CD8-positive, alpha-beta memory T cell (primary cell): ENCODE results near the gene ODAD4. TPM values are rescaled to one million over a fixed set of nuclear protein-coding genes. Genes with fewer than 3 reads are reported as not detected.

Experiments used
- CTCF ChIA-PET: fragments of 350-600 bp; sonication (Branson Sonifier 250); formaldehyde crosslinking; loops from one replicate; lab custom pipeline; 2021; ENCODE audit warnings: antibody characterized with exemption; lab: Charles Lee
- POLR2A ChIA-PET: fragments of 350-600 bp; sonication (Branson Sonifier 250); formaldehyde crosslinking; loops from one replicate; lab custom pipeline; 2021; ENCODE audit warnings: antibody characterized with exemption; lab: Charles Lee
- DNase-seq, 5 donors: peaks; one replicate each; pipeline versions ENCODE4 v3.0.0 to v3.0.0-alpha.2; 2020 to 2022; ENCODE audit warnings: mixed read lengths in 1 of 5
- H3K27ac ChIP-seq: one replicate; pipeline ENCODE4 v1.7.0; 2013; ENCODE audit warnings: low read depth, mild to moderate bottlenecking, low read length, moderate library complexity
- H3K27me3 ChIP-seq: 2 replicates; pipeline ENCODE4 v1.7.0; 2013; ENCODE audit warnings: low read length, mild to moderate bottlenecking; ENCODE audit not compliant: insufficient read depth, poor library complexity, severe bottlenecking
- H3K36me3 ChIP-seq: 2 replicates; pipeline ENCODE4 v1.7.0; 2013; ENCODE audit warnings: mild to moderate bottlenecking, low read length, moderate library complexity; ENCODE audit not compliant: insufficient read depth
- H3K4me1 ChIP-seq: 2 replicates; pipeline ENCODE4 v1.7.0; 2013; ENCODE audit warnings: mild to moderate bottlenecking, low read length, moderate library complexity; ENCODE audit not compliant: insufficient read depth
- H3K4me3 ChIP-seq: 2 replicates; pipeline ENCODE4 v1.7.0; 2013; ENCODE audit warnings: mild to moderate bottlenecking, low read length
- H3K9me3 ChIP-seq: 2 replicates; pipeline ENCODE4 v1.7.0; 2013; ENCODE audit warnings: mild to moderate bottlenecking, low read length
- H3K27ac Mint-ChIP-seq, 8 donors: one replicate each; pipeline ENCODE4 v1.8.0; 2020 to 2021; ENCODE audit warnings: mixed read lengths in 8 of 8, mild to moderate bottlenecking in 6 of 8, inconsistent platforms in 3 of 8, moderate library complexity in 3 of 8
- H3K27me3 Mint-ChIP-seq, 2 donors: one replicate each; pipeline ENCODE4 v1.8.0; 2020 to 2021; ENCODE audit warnings: mixed read lengths in 2 of 2, mild to moderate bottlenecking in 1 of 2, moderate library complexity in 1 of 2
- H3K36me3 Mint-ChIP-seq, 3 donors: one replicate each; pipeline ENCODE4 v1.8.0; 2020 to 2021; ENCODE audit warnings: mixed read lengths in 3 of 3, inconsistent platforms in 1 of 3, mild to moderate bottlenecking in 1 of 3
- H3K4me1 Mint-ChIP-seq, 3 donors: one replicate each; pipeline ENCODE4 v1.8.0; 2020 to 2021; ENCODE audit warnings: mixed read lengths in 3 of 3, inconsistent platforms in 1 of 3, mild to moderate bottlenecking in 1 of 3
- H3K4me3 Mint-ChIP-seq, 7 donors: one replicate each; pipeline ENCODE4 v1.8.0; 2020 to 2021; ENCODE audit warnings: mixed read lengths in 7 of 7, mild to moderate bottlenecking in 6 of 7, moderate library complexity in 4 of 7, inconsistent platforms in 2 of 7
- H3K9me3 Mint-ChIP-seq, 5 donors: one replicate each; pipeline ENCODE4 v1.8.0; 2020 to 2022; ENCODE audit warnings: mixed read lengths in 5 of 5, mild to moderate bottlenecking in 3 of 5, moderate library complexity in 2 of 5, inconsistent platforms in 1 of 5
- polyA plus RNA-seq: library from polyadenylated mRNA; unstranded; fragments of 300-500 nt; fragmentation: Illumina TruSeq; gene quantifications from one replicate; pipeline ENCODE4 v1.2.3, GENCODE V29; 2021
- total RNA-seq, 2 experiments: library from RNA; stranded (reverse); gene quantifications; one replicate each; pipeline ENCODE4 v1.2.3, GENCODE V29; 2021

The ODAD4 gene
- total and polyA plus RNA-seq, 3 experiments from 2014 or later: 0.10 to 0.57 (median 0.53) TPM

DNA sequence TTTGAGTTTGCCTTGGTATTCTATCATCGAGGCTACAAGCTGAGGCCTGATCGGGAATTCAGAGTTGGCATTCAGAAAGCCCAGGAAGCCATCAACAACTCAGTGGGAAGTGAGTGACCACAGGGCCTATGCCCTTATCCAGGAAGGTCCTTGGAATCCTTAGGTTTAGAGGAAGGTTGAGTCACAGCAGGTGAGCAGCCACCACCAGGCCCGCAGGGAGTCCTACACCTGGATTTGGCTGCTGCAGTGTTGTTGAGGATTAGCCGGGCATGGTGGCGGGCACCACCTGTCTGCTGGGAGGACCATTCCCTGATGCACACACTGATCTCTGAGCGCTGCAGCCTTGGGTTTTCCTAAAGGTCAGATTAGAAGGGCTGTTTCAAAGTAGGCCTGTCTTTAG lies 5.2 kb downstream of the ODAD4 start:
- Histone ChIP-seq H3K4me3 (no peak overlapping the region), H3K36me3 (no peaks in the 10 kb centered on the region), H3K4me1 (peaks cover 6% of the 10 kb centered on the region), H3K27me3 (no peaks in the 10 kb centered on the region), H3K9me3 (no peaks in the 10 kb centered on the region), H3K27ac (no peak overlapping the region)
- H3K4me3 Mint-ChIP-seq: no peak overlapping the region
- POLR2A ChIA-PET: no interaction called here
- no peak for DNase-seq
- CTCF ChIA-PET: no interaction called here
- H3K36me3 Mint-ChIP-seq: peaks cover 0 to 3% (median under 1%) of the 10 kb centered on the region in 3 donors
- H3K27me3 Mint-ChIP-seq: peaks cover 4 to 5% of the 10 kb centered on the region in 2 donors
- peaks cover 2 to 6% (median 5%) of the 10 kb centered on the region in 3 donors for H3K4me1 Mint-ChIP-seq
- H3K27ac Mint-ChIP-seq: no peak overlapping the region
- no peaks in the 10 kb centered on the region for H3K9me3 Mint-ChIP-seq

DNA sequence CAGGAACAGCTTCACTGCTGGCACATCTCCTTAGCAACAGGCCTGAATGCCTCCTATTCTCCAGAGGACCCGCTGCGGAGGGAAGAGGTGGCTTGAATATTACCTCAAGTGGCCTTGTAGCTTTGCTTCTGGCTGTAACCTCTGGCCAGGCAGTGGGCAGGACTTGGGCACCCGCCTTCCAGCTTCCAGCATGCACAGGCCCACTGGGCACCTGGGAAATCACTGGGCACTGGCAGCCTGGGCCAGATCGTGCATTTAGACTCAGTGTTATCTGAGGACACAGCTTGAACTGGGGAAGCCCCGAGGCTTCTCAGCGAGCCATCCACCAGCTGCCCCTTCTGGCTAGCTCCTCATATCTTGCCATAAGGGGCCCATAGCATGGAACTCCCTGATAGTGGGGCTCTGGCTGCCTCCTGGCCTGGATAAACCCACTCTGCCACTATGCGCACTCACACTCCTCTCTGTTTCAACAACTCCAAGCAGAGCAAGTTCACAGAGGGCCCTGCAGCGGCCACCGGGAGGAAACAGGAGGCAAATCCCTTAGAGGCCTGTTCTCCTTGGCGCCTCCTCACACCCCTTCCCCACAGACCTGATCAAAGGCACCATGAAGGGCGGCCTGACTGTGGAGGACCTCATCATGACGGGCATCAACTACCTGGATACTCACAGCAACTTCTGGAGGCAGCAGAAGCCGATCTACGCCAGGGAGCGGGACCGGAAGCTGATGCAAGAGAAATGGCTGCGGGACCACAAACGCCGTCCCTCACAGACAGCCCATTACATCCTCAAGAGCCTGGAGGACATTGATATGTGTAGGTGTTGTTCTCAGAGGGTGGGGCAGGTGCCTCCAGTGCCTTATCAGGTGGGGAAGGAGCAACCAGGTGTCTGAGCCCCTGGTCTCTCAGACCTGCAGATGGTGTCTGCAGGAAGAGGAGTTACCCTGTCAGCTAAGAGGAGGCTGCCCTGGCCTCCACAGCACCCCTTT lies 7.8 kb downstream of the ODAD4 start:
- POLR2A ChIA-PET: no interaction called here
- H3K36me3 ChIP-seq: no peaks in the 10 kb centered on the region
- no peak overlapping the region for H3K4me3 ChIP-seq
- H3K4me1 ChIP-seq: no peaks in the 10 kb centered on the region
- H3K9me3 Mint-ChIP-seq: no peaks in the 10 kb centered on the region
- no peak overlapping the region for H3K27ac ChIP-seq
- H3K27me3 Mint-ChIP-seq: peaks cover 2 to 4% of the 10 kb centered on the region in 2 donors
- peaks cover 0 to 3% (median 0%) of the 10 kb centered on the region in 3 donors for H3K36me3 Mint-ChIP-seq
- DNase-seq: no peak
- no peak overlapping the region for H3K4me3 Mint-ChIP-seq
- peak overlapping the region in 1 of 8 donors; percentile 84 for H3K27ac Mint-ChIP-seq
- H3K27me3 ChIP-seq: no peaks in the 10 kb centered on the region
- CTCF ChIA-PET: interaction anchor here (1.4 to 1.8 kb wide), 2 partner anchors 9 to 25 kb away, joined by 4 to 6 read pairs; no protein-coding TSS in a partner anchor
- no peaks in the 10 kb centered on the region for H3K4me1 Mint-ChIP-seq
- no peaks in the 10 kb centered on the region for H3K9me3 ChIP-seq

DNA sequence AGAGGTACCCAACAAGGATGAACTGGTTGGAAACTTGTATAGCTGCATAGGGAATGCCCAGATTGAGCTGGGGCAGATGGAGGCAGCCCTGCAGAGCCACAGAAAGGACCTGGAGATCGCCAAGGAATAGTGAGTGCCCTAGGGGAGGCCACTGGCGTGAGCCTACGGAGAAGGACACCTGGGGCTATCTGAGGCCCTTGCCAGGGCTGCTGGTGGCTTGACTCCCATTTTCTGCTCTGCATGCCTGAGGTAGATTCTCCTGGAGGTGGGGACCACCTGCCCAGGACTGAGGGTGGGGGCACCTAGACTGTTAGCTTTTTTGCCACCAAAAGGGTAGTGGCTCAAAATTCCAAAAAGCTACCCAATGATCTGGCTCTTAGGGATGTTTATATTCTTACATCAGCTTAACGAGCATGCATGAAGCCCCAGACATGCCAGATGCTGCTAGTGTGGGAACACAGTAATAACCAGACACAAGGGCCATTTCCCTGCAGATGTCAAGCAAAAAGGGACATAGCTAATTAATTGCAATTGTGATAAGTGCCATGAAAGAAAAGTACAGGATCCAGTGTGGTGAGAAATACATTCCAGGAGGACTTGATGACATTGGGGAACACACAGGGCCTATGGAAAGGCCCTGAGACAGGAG lies 8.8 kb downstream of the ODAD4 start:
- Histone ChIP-seq H3K27me3 (no peaks in the 10 kb centered on the region), H3K4me1 (no peaks in the 10 kb centered on the region), H3K4me3 (no peak overlapping the region), H3K36me3 (no peaks in the 10 kb centered on the region), H3K27ac (no peak overlapping the region), H3K9me3 (no peaks in the 10 kb centered on the region)
- Mint-ChIP-seq H3K27me3 (peaks cover 3 to 4% of the 10 kb centered on the region in 2 donors), H3K4me3 (no peak overlapping the region), H3K27ac (peak overlapping the region in 1 of 8 donors; percentile 84), H3K36me3 (peaks cover 0 to 3% (median 0%) of the 10 kb centered on the region in 3 donors), H3K4me1 (no peaks in the 10 kb centered on the region), H3K9me3 (no peaks in the 10 kb centered on the region)
- POLR2A ChIA-PET: no interaction called here
- CTCF ChIA-PET: interaction anchor here (1.4 to 1.8 kb wide), 2 partner anchors 10 to 24 kb away, joined by 4 to 6 read pairs; no protein-coding TSS in a partner anchor
- no peak for DNase-seq

DNA sequence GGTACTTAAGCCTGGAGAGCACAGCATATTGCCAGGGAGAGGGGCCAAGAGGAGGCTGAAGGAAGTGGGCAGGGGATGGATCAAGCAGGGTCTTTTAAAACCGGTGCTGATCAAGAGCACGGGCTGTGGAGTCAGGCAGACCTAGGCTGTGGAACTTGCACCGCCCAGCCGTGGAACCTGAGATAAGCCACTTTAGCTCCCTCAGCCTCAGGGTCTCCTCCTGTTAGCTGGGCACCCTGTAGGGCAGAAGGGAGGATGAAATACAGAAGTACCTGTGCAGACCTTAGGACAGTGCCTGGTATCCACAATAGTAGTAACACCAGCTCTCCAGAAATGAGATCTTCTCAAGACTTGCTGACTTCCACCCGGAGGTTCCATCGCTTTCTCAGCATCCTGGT lies 9.3 kb downstream of the ODAD4 start:
- ChIA-PET CTCF (interaction anchor here (0.7 to 1.8 kb wide), 3 partner anchors 9 to 24 kb away, joined by 3 to 6 read pairs (median 4); partner anchors contain the start of gene ODAD4), POLR2A (no interaction called here)
- H3K27me3 ChIP-seq: no peaks in the 10 kb centered on the region
- H3K4me3 ChIP-seq: no peak overlapping the region
- H3K27ac ChIP-seq: no peak overlapping the region
- peaks cover 1% of the 10 kb centered on the region in 2 donors for H3K27me3 Mint-ChIP-seq
- H3K4me1 ChIP-seq: no peaks in the 10 kb centered on the region
- H3K27ac Mint-ChIP-seq: no peak overlapping the region
- no peaks in the 10 kb centered on the region for H3K9me3 Mint-ChIP-seq
- no peaks in the 10 kb centered on the region for H3K9me3 ChIP-seq
- DNase-seq: no peak
- no peak overlapping the region for H3K4me3 Mint-ChIP-seq
- no peaks in the 10 kb centered on the region for H3K4me1 Mint-ChIP-seq
- no peaks in the 10 kb centered on the region for H3K36me3 ChIP-seq
- H3K36me3 Mint-ChIP-seq: peaks cover 0 to 3% (median 0%) of the 10 kb centered on the region in 3 donors

GRCh38 chr17:41941168-41941567 lies 10.8 kb downstream of the ODAD4 start:
- Mint-ChIP-seq H3K4me1 (no peaks in the 10 kb centered on the region), H3K36me3 (peaks cover 0 to 3% (median 0%) of the 10 kb centered on the region in 3 donors), H3K27ac (peak overlapping the region in 1 of 8 donors; percentile 62), H3K9me3 (no peaks in the 10 kb centered on the region), H3K27me3 (peaks cover 0 to 1% of the 10 kb centered on the region in 2 donors), H3K4me3 (no peak overlapping the region)
- Histone ChIP-seq H3K4me1 (no peaks in the 10 kb centered on the region), H3K27ac (no peak overlapping the region), H3K36me3 (no peaks in the 10 kb centered on the region), H3K27me3 (no peaks in the 10 kb centered on the region), H3K9me3 (no peaks in the 10 kb centered on the region), H3K4me3 (no peak overlapping the region)
- CTCF ChIA-PET: no interaction called here
- POLR2A ChIA-PET: no interaction called here
- DNase-seq: no peak

DNA sequence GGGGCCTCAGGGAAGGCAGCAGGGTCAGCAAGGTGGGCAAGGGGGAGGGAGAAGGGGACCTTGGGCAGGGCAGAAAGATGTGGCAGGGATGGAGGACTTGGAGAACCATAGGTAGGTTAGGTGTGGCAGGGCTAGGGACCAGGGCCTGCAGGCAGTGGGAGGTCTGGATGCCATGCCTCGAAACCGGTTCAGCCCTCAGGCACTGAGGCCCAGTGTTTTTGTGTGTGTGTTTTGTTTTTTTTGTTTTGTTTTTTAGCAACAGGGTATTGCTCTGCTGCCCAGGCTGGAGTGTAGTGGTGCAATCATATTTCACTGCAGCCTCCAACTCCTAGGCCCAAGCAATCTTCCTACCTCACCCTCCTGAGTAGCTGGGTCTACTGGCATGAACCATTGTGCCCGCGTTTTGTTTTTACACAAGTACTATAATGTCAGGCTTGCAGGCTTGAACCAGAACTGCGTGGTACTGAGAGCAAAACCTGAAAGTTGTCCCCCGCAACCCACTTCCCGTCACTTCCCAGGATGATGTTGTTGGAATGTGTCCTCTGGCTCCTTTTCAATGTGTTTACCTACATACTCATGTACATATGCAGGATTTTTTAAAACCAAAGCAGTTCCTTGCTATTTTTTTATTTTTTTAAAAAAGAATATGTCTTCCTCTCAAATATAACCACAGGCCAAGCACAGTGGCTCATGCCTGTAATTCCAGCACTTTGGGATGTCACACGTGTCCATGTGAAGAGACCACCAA lies 12.4 kb downstream of the ODAD4 start:
- Histone ChIP-seq H3K9me3 (no peaks in the 10 kb centered on the region), H3K36me3 (no peaks in the 10 kb centered on the region), H3K27me3 (no peaks in the 10 kb centered on the region), H3K4me1 (no peaks in the 10 kb centered on the region), H3K27ac (no peak overlapping the region), H3K4me3 (no peak overlapping the region)
- POLR2A ChIA-PET: no interaction called here
- no peak overlapping the region for H3K4me3 Mint-ChIP-seq
- CTCF ChIA-PET: no interaction called here
- no peaks in the 10 kb centered on the region for H3K4me1 Mint-ChIP-seq
- peaks cover 0 to 3% (median 0%) of the 10 kb centered on the region in 3 donors for H3K36me3 Mint-ChIP-seq
- H3K27ac Mint-ChIP-seq: peak overlapping the region in 1 of 8 donors; percentile 58
- peaks cover 0 to 1% of the 10 kb centered on the region in 2 donors for H3K27me3 Mint-ChIP-seq
- no peak for DNase-seq
- no peaks in the 10 kb centered on the region for H3K9me3 Mint-ChIP-seq

- no peak overlapping the region for H3K4me3 ChIP-seq
Observed at GRCh38 chr17:41943492-41943891, 13.1 kb downstream of the ODAD4 start.

More at GRCh38 chr17:41943492-41943891, 13.1 kb downstream of the ODAD4 start:
- Histone ChIP-seq H3K9me3 (no peaks in the 10 kb centered on the region), H3K4me1 (no peaks in the 10 kb centered on the region), H3K27me3 (no peaks in the 10 kb centered on the region), H3K36me3 (no peaks in the 10 kb centered on the region), H3K27ac (no peak overlapping the region)
- Mint-ChIP-seq H3K4me1 (no peaks in the 10 kb centered on the region), H3K36me3 (peaks cover 0 to 3% (median 0%) of the 10 kb centered on the region in 3 donors), H3K27me3 (peaks cover 0 to 1% of the 10 kb centered on the region in 2 donors), H3K9me3 (no peaks in the 10 kb centered on the region), H3K4me3 (no peak overlapping the region), H3K27ac (no peak overlapping the region)
- DNase-seq: no peak
- CTCF ChIA-PET: no interaction called here
- POLR2A ChIA-PET: no interaction called here
